ENCODE measurements around the gene MYL5. TPM values are rescaled to one million over a fixed set of nuclear protein-coding genes. Genes with fewer than 3 reads are reported as not detected.

Gene MYL5
- total RNA-seq, 1 experiment from 2014 or later, result 18.0 TPM

DNA sequence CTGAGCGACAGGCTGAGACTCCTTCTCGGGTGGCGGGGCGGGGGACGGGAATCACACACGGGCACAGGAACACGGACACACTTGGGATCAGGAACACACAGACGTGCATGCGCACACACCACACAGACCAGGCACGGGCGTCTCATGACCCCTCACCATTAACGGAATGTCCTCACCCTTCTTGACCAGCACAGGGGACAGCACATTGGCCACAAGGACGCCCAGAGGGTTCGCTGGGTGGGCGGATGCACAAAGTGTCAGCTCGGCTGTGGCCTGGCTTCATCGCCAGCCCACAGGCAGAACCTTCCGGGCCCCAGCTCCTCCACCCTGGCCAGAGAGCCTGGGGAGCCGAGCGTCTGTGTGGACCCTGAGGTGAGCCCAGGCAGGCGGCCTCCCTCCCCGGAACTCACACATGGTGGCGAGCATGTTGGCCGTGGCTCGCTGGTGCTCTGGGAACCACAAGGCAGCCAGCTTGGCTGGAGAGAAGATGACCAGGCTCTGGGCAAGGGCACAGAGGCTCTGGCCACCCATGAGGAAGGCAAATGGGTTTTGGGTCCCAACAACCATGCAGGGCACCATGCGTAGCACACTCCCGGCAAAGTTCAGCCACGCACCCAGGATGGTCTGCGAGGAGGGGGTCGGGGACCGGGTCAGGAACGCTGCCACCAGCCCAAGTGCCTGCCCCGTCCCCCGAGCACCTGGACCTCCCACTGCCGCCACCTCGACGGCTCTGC lies 11.5 kb downstream of the MYL5 start:
- H2BK15ac ChIP-seq (ENCODE audit: low read depth, low read length), result no peak overlapping the region
- TF ChIP-seq, protein P1, sequence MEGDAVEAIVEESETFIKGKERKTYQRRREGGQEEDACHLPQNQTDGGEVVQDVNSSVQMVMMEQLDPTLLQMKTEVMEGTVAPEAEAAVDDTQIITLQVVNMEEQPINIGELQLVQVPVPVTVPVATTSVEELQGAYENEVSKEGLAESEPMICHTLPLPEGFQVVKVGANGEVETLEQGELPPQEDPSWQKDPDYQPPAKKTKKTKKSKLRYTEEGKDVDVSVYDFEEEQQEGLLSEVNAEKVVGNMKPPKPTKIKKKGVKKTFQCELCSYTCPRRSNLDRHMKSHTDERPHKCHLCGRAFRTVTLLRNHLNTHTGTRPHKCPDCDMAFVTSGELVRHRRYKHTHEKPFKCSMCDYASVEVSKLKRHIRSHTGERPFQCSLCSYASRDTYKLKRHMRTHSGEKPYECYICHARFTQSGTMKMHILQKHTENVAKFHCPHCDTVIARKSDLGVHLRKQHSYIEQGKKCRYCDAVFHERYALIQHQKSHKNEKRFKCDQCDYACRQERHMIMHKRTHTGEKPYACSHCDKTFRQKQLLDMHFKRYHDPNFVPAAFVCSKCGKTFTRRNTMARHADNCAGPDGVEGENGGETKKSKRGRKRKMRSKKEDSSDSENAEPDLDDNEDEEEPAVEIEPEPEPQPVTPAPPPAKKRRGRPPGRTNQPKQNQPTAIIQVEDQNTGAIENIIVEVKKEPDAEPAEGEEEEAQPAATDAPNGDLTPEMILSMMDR (conservative IDR thresholded peaks at IDR 0.05), result no peak
- no peak overlapping the region for H3K4me2 ChIP-seq (ENCODE audit: insufficient read depth, insufficient read length, low read length)
- H3K9me3 ChIP-seq (ENCODE audit: control insufficient read depth, low read depth, low read length), result no peaks in the 10 kb centered on the region
- no peak for DNase-seq
- no peaks in the 10 kb centered on the region for H3K79me1 ChIP-seq (ENCODE audit: insufficient read depth, low read depth, low read length, poor library complexity, severe bottlenecking)
- peaks cover 3% of the 10 kb centered on the region for H3K23me2 ChIP-seq (ENCODE audit: insufficient read length, low read depth, low read length, poor library complexity, severe bottlenecking)
- H4K91ac ChIP-seq (ENCODE audit: insufficient read length, low read depth, low read length), result no peak overlapping the region
- H4K20me1 ChIP-seq (ENCODE audit: control insufficient read depth, insufficient read depth, insufficient read length), result no peaks in the 10 kb centered on the region
- no CpG with 5 or more reads among the region's 37 CpGs for WGBS (ENCODE audit: extremely low coverage, insufficient read length, low lambda C conversion rate)
- no peak overlapping the region for H3K18ac ChIP-seq (ENCODE audit: insufficient read length, low read depth, low read length)
- H3K9me3 Mint-ChIP-seq, result no peaks in the 10 kb centered on the region; a peak in 1 of 5 replicates
- H3K23ac ChIP-seq (ENCODE audit: insufficient read length, low read depth, low read length), result no peak overlapping the region
- H4K8ac ChIP-seq (replicated peaks; ENCODE audit: insufficient read length, low read depth, low read length), result no peak overlapping the region
- H3K14ac ChIP-seq (ENCODE audit: insufficient read depth, low read length), result no peak overlapping the region
- H3K4ac ChIP-seq (ENCODE audit: low read depth, low read length), result no peak overlapping the region
- no peak overlapping the region; a peak in 1 of 7 replicates for H3K27ac Mint-ChIP-seq
- H3K79me2 ChIP-seq (ENCODE audit: insufficient read depth, low read length), result no peaks in the 10 kb centered on the region
- no peak overlapping the region for H2BK20ac ChIP-seq (ENCODE audit: low read depth, low read length, poor library complexity, severe bottlenecking)
- H3K4me1 Mint-ChIP-seq, result peaks cover 6 to 31% of the 10 kb centered on the region in 2 experiments
- H3K36me3 Mint-ChIP-seq (ENCODE audit: insufficient read depth in 1 of 3, low read depth in 3 of 3), result peaks cover 0 to 3% (median 0%) of the 10 kb centered on the region in 3 experiments; a peak in 2 of 7 replicates
- peaks cover 7% of the 10 kb centered on the region; the same call in 1 of the 2 replicates for H3K4me1 ChIP-seq (ENCODE audit: insufficient read depth, low read length)
- peaks cover 6% of the 10 kb centered on the region for H3K27me3 Mint-ChIP-seq (ENCODE audit: low read depth)
- no peak overlapping the region for H3T11ph ChIP-seq (ENCODE audit: low read length)
- H4K5ac ChIP-seq (ENCODE audit: insufficient read length, low read depth, low read length), result no peak overlapping the region
- no peak overlapping the region for H2AFZ ChIP-seq (ENCODE audit: low read length)
- no peak overlapping the region for H3K9ac ChIP-seq (ENCODE audit: extremely low read depth, insufficient read length, low read length)
- H2BK120ac ChIP-seq (ENCODE audit: low read depth, low read length, poor library complexity, severe bottlenecking), result no peak overlapping the region
- H3K56ac ChIP-seq (ENCODE audit: insufficient read length, low read depth, low read length), result no peak overlapping the region
- H2AK5ac ChIP-seq (ENCODE audit: insufficient read length, low read length), result no peak overlapping the region
- H3K27ac ChIP-seq (ENCODE audit: insufficient read length, low read depth, low read length), result no peak overlapping the region
- H3K27me3 ChIP-seq (ENCODE audit: insufficient read depth, low read length), result no peaks in the 10 kb centered on the region
- H2BK12ac ChIP-seq (ENCODE audit: insufficient read length, low read depth, low read length), result no peak overlapping the region
- no peak overlapping the region for H3K4me3 Mint-ChIP-seq
- H2BK5ac ChIP-seq (ENCODE audit: insufficient read length, low read length), result no peak overlapping the region

Measured in H9 (cell line).